ENCODE measurements around the gene MAPK1IP1L. TPM values are rescaled to one million over a fixed set of nuclear protein-coding genes. Genes with fewer than 3 reads are reported as not detected.

The MAPK1IP1L gene
- total RNA-seq, 4 donors from 2014 or later = 26.6 to 55.1 (median 27.5) TPM

Other genes starting within 250 kb of the MAPK1IP1L start
- 1 to 10 TPM; 2.6 to 7.6 (median 4.9) TPM for gene GCH1, start 148.8 kb upstream of the MAPK1IP1L start, total RNA-seq
- gene WDHD1, start 24.5 kb upstream of the MAPK1IP1L start, total RNA-seq = 1 to 10 TPM in 3 of 4 donors, under 1 TPM in 1; 0.94 to 2.0 (median 1.5) TPM
- 10 to 100 TPM; 14.1 to 29.7 (median 15.0) TPM for gene SOCS4, start 24.4 kb upstream of the MAPK1IP1L start, total RNA-seq
- gene LGALS3, start 77.6 kb downstream of the MAPK1IP1L start, total RNA-seq = 100 to 1,000 TPM; 340 to 844 (median 656) TPM
- gene DLGAP5, start 139.9 kb downstream of the MAPK1IP1L start, total RNA-seq = 1 to 10 TPM in 3 of 4 donors, under 1 TPM in 1; 0.19 to 1.8 (median 1.2) TPM
- 10 to 100 TPM; 18.4 to 23.5 (median 21.6) TPM for gene FBXO34, start 219.8 kb downstream of the MAPK1IP1L start, total RNA-seq